ENCODE measurements around the gene CD247. TPM values are rescaled to one million over a fixed set of nuclear protein-coding genes. Genes with fewer than 3 reads are reported as not detected.
A peak's percentile ranks its signal among the peaks of the same experiment; 100 is the strongest.

Gene CD247
- total and polyA plus RNA-seq, 2 of the 4 experiments (the other 2 are of a cell fraction), result not detected

GRCh38 chr1:167554028-167554779 lies 35.9 kb upstream of the CD247 start:
- Histone ChIP-seq H3K79me1 (ENCODE audit: low read depth in 1 of 2, low read length in 2 of 2) (no peaks in the 10 kb centered on the region), H2BK20ac (ENCODE audit: low read depth, low read length) (no peak overlapping the region), H3K18ac (ENCODE audit: low read depth, low read length) (no peak overlapping the region), H3K14ac (replicated peaks; ENCODE audit: low read depth, low read length) (no peak overlapping the region), H3K9ac (ENCODE audit: low read depth, low read length) (no peak overlapping the region; the same call in 1 of the 2 replicates), H3K9me3 (ENCODE audit: control insufficient read depth, insufficient read depth, low read length) (no peaks in the 10 kb centered on the region), H2BK5ac (ENCODE audit: low read depth, low read length, poor library complexity, severe bottlenecking) (no peak overlapping the region), H2AK5ac (ENCODE audit: low read depth, low read length) (no peak overlapping the region), H3K4ac (ENCODE audit: low read depth, low read length) (no peak overlapping the region), H2AFZ (replicated peaks; ENCODE audit: low read length, poor library complexity) (peak overlapping the region; percentile 89), H2BK15ac (ENCODE audit: low read depth, low read length) (no peak overlapping the region), H3K23ac (ENCODE audit: low read depth, low read length) (no peak overlapping the region), H4K8ac (ENCODE audit: low read depth in 2 of 2, low read length in 2 of 2) (no peak overlapping the region), H3K27ac (ENCODE audit: insufficient read depth, low read length) (no peak overlapping the region), H3K4me3 (ENCODE audit: insufficient read depth, low read depth, low read length) (peak overlapping the region; percentile 32), H4K91ac (ENCODE audit: insufficient read depth, low read depth, low read length) (no peak overlapping the region), H4K20me1 (ENCODE audit: insufficient read depth, low read length) (no peaks in the 10 kb centered on the region), H4K5ac (ENCODE audit: low read depth, low read length) (no peak overlapping the region), H3K9me1 (ENCODE audit: insufficient read depth, low read length) (no peaks in the 10 kb centered on the region), H3K4me1 (ENCODE audit: control insufficient read depth, insufficient read depth, low read length) (0 out of 2 replicates have a peak, but pooled peaks cover 2% of the 10 kb centered on the region), H2BK120ac (ENCODE audit: low read depth, low read length) (no peak overlapping the region), H3K27me3 (ENCODE audit: control insufficient read depth, insufficient read depth, low read length) (peaks cover 3% of the 10 kb centered on the region), H2AK9ac (replicated peaks; ENCODE audit: low read depth, low read length, poor library complexity) (no peak overlapping the region), H3K4me2 (ENCODE audit: low read depth, low read length) (peak overlapping the region; percentile 90), H3K36me3 (ENCODE audit: control insufficient read depth, insufficient read depth, low read length) (no peaks in the 10 kb centered on the region), H3K56ac (ENCODE audit: extremely low read depth, insufficient read depth, low read length) (no peak overlapping the region)
- in situ Hi-C loops (cut with MboI; ENCODE audit: low sequenced_read_pairs), result no loop called here
- no peak for DNase-seq
- ChIA-PET POLR2A (ENCODE audit: unreplicated experiment) (no interaction called here), CTCF (interaction anchor here (0.6 to 1.0 kb wide), 5 partner anchors 13 to 494 kb away, joined by 3 to 6 read pairs (median 3); no protein-coding TSS in a partner anchor)
- TF ChIP-seq ELK1 (IDR thresholded peaks at IDR 0.05; ENCODE audit: borderline replicate concordance, low read depth, low read length) (no peak), RFX5 (IDR thresholded peaks at IDR 0.05; ENCODE audit: low read depth, low read length) (no peak), BHLHE40 (IDR thresholded peaks at IDR 0.05; ENCODE audit: low read depth, low read length) (no peak), SMC3 (IDR thresholded peaks at IDR 0.05; ENCODE audit: low read depth, low read length) (no peak)
- dilution Hi-C loops (cut with HindIII; ENCODE audit: low sequenced_read_pairs, unreplicated experiment), result no loop called here
- no CpG with 5 or more reads among the region's 15 CpGs for WGBS, 2 experiments (ENCODE audit: extremely low coverage in 2 of 2, insufficient read length in 1 of 2)
- intact Hi-C loops (cut with micrococcal nuclease), result loop anchor here (5.0 kb wide), 1 partner anchor 248 kb away; no protein-coding TSS in a partner anchor
- BruUV-seq (replicated peaks), result no TSS peak
- peak; percentile 1; the same call in 1 of the 2 replicates for ATAC-seq (ENCODE audit: low read depth)
